ENCODE measurements around the gene CELF2. TPM values are rescaled to one million over a fixed set of nuclear protein-coding genes. Genes with fewer than 3 reads are reported as not detected.

CELF2 gene
- total RNA-seq, 1 experiment from 2014 or later: 21.3 TPM

- DNase-seq (ENCODE audit: low read depth): no peak
These were observed 41.3 kb downstream of the CELF2 start for GRCh38 chr10:11058965-11059364.

- DNase-seq (ENCODE audit: low read depth): no peak
These were observed 46.2 kb downstream of the CELF2 start for GRCh38 chr10:11063856-11064255.

DNA sequence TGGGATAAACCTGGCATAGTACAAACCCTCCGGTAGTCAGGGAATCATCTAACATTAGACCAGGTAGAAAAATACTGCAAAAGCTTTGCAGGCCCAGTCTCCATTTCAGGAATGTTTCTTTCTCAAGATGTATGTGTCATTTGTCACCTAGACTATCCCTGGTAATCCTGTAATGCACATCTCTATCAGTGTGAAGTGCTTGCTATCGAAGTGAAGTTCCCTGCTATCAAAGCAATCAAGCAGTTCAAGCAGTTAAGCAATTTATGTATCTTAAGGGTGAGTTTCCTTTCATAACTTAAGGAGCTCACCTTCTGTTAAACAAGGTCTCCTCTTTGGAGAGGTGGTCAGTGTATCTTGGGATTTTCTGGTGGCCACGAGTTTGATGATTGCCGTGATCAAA lies 47.2 kb downstream of the CELF2 start:
- DNase-seq (ENCODE audit: low read depth): no peak

GRCh38 chr10:11065567-11065966 lies 47.9 kb downstream of the CELF2 start:
- DNase-seq (ENCODE audit: low read depth): no peak

DNA sequence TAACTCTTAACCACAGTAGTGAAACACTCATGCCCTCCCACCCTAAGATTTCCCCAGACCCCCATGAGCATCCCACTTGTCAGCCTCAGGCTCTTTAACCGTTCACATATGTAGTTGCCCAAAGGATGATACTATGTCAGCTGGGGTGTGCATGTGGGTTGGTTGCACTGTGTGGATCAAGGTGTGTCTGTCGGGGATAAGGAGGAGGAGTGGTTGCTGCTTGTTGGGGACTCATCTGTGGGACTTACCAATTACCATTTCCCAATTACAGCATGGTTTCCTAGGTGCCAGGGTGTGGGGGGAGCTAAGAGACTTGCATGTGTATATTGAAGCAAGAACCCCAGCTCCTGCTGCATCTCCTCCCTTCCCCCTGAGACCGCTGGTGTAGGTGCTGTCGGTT lies 48.8 kb downstream of the CELF2 start:
- DNase-seq (ENCODE audit: low read depth): no peak

DNA sequence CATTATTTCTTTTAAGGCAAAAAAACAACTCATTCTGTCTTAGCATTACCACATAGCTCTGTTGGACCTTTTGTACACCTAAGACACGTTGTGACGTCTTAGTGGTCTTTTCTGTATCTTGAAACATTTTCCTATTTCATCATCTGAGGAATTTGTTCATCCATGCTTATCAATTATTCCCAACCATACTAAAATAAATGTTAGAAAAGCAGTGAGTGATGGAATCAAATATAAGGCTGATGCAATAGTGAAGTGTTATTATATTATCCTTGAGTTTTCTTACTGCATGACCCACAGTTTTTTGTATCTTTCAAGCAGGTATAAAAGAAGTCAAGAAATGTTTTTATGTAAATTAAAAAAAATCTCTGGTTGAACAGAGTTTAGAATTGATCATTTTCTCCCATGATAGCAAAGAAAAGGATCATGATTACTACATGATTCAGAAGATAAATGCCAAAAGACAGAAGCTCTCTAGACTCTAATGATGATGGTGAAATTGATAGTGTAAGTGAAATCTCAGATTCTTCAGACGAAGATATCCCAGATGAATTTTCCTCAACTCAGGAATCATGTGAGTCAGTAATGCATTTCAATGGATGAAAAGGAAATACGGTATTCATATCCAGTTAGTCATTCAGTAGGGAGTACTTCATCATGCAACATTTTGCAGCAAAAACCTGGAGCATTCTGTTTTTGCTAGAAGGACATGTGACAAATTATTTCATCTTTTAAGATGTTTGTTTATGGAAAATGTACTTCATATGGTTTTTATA lies 51.4 kb downstream of the CELF2 start:
- no peak for DNase-seq (ENCODE audit: low read depth)

GRCh38 chr10:11073410-11073809 lies 55.7 kb downstream of the CELF2 start:
- DNase-seq (ENCODE audit: low read depth): no peak

- no peak for DNase-seq (ENCODE audit: low read depth)
These were observed 57.0 kb downstream of the CELF2 start for GRCh38 chr10:11074536-11075267.

- DNase-seq (ENCODE audit: low read depth): no peak
These were observed 58.5 kb downstream of the CELF2 start for GRCh38 chr10:11076221-11076620.

- no peak for DNase-seq (ENCODE audit: low read depth)
These were observed 62.9 kb downstream of the CELF2 start for GRCh38 chr10:11080564-11080984.

DNA sequence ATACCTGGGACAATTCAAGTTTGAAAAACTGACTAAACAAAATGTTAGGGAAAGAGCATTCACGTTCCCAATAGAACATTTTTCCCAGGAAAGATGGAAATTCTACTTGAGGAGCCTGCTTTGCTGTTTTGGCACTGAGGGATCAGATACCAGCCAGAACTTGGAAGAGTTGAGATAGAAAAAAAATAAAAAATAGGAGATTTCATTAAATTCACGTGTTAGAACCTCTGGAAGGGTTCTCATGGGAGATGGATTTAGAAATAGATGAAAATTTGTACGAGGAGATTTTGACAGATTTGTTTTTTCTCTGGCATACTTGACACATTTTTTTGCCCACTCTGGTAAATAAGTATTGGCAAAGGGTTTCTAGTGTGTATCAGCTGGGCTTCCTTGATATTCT lies 63.7 kb downstream of the CELF2 start:
- DNase-seq (ENCODE audit: low read depth): no peak

DNA sequence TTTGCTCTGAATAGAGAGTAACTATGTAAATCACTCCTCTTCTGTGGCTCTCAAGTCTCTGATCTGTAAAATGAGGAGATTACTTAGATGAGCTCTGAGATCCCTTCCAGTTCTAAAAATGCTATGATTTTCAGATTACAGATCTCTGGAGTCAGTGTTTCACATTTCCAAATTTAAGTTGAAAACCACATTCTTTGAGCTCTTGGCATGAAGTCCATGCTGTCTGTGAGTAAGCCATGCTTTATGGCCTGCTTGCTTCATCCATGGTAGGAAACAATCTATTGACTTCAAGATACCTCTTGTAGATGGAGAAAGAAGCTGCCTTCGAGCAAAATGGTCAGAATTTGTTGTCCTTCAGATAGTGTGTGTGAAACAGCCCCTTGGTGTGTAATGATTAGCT lies 64.9 kb downstream of the CELF2 start:
- no peak for DNase-seq (ENCODE audit: low read depth)

DNA sequence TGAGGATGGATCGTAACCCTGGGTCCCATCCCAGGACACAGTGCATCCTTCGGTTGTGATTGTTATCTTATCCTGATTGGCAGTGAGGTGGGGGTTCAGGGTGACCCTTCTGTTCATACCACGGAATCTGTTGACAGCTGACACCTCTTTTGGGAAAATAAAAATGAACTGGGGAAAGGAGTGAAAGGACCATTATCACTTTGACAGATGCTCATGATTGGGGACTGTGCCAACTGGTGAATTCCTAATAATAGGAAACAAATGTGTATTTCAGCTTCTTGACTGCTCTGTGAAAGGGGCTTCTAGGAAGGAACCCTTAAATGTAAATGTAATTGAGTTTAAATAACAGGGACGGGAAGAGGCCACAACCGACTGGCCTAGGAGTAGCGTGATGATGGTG lies 65.4 kb downstream of the CELF2 start:
- no peak for DNase-seq (ENCODE audit: low read depth)

DNA sequence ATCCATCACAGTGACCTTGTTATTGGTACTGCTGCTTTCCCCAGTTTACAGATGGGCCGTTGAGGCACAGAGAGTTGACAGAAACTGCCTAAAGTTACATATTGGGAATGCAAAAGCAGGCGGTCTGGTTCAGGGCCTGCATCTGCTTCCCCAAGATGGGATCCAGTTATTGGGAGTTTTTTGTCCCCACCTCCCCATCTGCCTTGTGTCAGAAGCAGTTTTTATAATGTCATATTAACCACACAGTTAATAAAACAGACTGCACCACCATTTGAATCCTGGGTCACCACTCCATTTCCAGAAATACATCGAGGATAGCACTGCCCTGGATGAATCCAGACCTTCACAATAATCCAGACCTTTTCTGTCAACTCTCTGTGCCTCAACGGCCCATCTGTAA lies 67.9 kb downstream of the CELF2 start:
- DNase-seq (ENCODE audit: low read depth): no peak

GRCh38 chr10:11086177-11086840 lies 68.6 kb downstream of the CELF2 start:
- no peak for DNase-seq (ENCODE audit: low read depth)

- no peak for DNase-seq (ENCODE audit: low read depth)
These were observed 69.7 kb downstream of the CELF2 start for GRCh38 chr10:11087372-11087771.

DNA sequence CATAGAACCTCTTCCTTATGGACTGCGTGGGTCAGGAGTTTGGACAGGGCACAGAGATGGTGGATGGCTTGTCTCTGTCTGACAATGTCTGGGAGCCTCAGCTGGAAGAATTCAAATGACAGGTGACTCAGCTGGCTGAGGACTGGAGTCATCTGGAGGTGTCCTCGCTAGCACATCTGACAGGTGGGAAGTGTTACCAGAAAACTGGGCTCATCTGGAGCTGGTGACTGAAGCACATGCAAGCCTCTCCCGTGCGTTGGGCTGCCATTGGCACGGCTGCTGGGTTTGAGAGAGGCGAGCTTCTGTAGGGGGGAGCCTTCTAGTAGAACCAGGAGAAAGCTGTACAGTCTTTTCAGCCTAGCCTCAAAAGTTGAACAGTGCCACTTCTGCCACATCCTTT lies 71.0 kb downstream of the CELF2 start:
- no peak for DNase-seq (ENCODE audit: low read depth)

- no peak for DNase-seq (ENCODE audit: low read depth)
These were observed 71.6 kb downstream of the CELF2 start for GRCh38 chr10:11089272-11089671.

DNA sequence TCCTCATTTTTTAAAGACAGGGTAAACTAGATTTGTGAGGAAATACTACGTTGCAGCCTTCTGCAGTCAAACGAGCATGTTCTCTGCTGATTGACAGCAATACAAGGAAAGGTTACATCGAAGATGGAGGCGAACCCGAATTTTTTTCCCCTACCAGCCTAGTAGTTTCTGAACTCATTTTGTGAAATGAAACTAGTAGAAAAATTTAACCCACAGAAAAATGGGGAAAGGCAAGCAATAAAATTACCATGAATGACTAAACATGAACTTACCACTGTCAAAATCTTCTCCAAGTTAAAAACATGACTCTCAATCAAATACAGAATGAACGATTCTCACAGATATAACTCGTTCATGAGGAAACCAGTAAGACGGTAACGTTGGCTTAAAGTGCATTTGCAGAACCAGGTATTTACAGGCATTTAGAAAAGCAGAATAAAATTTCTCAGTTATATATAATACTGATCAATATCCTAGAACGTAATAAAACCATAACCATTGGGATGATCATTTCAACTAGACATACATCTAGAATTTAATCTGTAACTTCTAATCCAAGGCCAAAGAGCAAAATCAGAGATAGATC lies 73.9 kb downstream of the CELF2 start:
- DNase-seq (ENCODE audit: low read depth): no peak

DNA sequence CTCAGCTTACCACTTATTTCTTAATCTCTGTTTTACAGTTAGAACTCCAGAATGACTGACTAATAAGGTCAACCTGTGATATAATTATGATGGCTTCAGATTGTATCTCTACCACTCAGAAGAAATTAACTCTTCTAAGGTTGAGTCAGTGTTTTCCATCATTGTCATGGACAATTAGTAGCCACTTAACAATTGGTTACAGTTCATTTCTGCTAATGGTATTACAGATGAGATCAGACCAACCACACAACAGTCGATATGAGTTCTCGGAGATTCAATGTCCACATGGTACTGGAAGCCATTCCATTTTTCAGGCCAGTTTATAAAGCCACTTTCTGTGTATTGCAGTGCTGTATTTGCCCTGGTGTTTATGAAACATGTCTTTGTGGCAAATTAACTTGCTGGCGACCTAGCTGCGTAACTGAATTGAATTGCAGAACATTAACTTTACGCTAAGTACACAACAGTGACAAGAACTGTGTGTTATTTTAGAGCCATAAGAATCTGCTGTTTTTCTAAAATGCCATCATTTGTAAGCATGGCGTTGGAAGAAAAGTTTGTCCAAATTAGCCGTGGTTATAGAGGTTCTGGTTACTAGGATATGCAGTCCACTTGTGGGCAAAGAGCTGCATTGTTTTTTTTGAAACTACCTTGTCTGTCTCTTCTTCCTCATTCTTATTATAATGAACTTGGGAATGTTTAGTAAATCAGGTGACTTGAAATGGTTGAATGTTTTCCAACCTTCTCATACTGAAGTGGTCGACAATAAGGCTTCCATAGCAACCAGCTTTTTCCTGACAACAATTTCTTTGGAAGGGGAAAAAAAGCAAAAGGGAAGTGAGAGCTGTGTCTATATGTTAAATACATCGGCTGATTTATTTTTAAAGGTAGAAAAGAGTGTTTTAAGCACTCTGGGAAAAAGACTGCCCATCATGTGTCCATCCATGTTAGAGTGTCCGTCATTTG lies 76.4 kb downstream of the CELF2 start:
- DNase-seq (ENCODE audit: low read depth): no peak

GRCh38 chr10:11095374-11095801 lies 77.7 kb downstream of the CELF2 start:
- DNase-seq (ENCODE audit: low read depth): no peak
